PFSK-1 (cell line): Measurements from ENCODE around the gene NPHP4.

Source experiments
- POLR2AphosphoS5 ChIP-seq: IDR thresholded peaks from 2 replicates; pipeline ENCODE4 v1.6.1; 2012; ENCODE audit warnings: low read depth, mild to moderate bottlenecking, control low read depth, low read length, moderate library complexity
- TAF1 ChIP-seq: IDR thresholded peaks from 2 replicates; pipeline ENCODE4 v1.6.1; 2012; ENCODE audit warnings: low read length, control low read depth, borderline replicate concordance; ENCODE audit not compliant: insufficient read depth

DNA sequence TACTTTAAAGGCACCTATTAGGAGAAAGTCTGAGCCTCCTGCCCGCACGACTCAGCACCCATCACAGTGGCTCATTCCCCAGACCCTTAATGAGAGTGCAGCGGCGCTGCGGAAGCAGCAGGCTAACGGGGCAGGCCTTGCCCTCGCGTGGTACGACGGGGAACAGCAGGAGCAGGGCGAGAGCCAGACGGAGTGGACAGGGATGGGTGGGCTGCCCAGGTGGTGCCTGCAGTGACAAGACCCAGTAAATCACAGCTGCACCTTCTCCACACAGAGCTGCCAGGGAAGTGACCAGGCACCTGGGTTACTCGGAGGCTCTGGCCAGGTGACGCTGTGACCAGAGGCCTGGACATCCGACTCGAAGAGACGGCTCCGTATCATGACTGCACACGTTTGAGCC lies 131.9 kb downstream of the NPHP4 start:
- no peak for TF ChIP-seq POLR2AphosphoS5
- TF ChIP-seq TAF1, result no peak
